IPS-20b (cell line): ENCODE data around the gene XXYLT1.

Source experiments
- H3K27ac ChIP-seq: one replicate; pipeline ENCODE4 v1.5.1; 2013; ENCODE audit warnings: low read length
- H3K27me3 ChIP-seq: 2 replicates; pipeline ENCODE4 v1.6.1; 2013; ENCODE audit warnings: mild to moderate bottlenecking, low read length, inconsistent platforms; ENCODE audit not compliant: insufficient read depth
- H3K36me3 ChIP-seq: 2 replicates; pipeline ENCODE4 v1.6.1; 2013; ENCODE audit warnings: low read depth, mild to moderate bottlenecking, inconsistent platforms, low read length, moderate library complexity; ENCODE audit not compliant: insufficient read depth
- H3K4me1 ChIP-seq: 2 replicates; pipeline ENCODE4 v1.6.1; 2013; ENCODE audit warnings: mild to moderate bottlenecking, control low read depth, inconsistent platforms, low read length, moderate library complexity; ENCODE audit not compliant: insufficient read depth
- H3K4me3 ChIP-seq: 2 replicates; pipeline ENCODE4 v1.5.1; 2013; ENCODE audit warnings: mild to moderate bottlenecking, low read length, inconsistent platforms
- H3K9ac ChIP-seq: 2 replicates; pipeline ENCODE4 v1.6.1; 2013; ENCODE audit warnings: low read depth, mild to moderate bottlenecking, inconsistent platforms, low read length, moderate library complexity
- H3K9me3 ChIP-seq: 2 replicates; pipeline ENCODE4 v1.6.1; 2013; ENCODE audit warnings: mild to moderate bottlenecking, low read depth, low read length, inconsistent platforms; ENCODE audit not compliant: insufficient read depth

XXYLT1 gene

DNA sequence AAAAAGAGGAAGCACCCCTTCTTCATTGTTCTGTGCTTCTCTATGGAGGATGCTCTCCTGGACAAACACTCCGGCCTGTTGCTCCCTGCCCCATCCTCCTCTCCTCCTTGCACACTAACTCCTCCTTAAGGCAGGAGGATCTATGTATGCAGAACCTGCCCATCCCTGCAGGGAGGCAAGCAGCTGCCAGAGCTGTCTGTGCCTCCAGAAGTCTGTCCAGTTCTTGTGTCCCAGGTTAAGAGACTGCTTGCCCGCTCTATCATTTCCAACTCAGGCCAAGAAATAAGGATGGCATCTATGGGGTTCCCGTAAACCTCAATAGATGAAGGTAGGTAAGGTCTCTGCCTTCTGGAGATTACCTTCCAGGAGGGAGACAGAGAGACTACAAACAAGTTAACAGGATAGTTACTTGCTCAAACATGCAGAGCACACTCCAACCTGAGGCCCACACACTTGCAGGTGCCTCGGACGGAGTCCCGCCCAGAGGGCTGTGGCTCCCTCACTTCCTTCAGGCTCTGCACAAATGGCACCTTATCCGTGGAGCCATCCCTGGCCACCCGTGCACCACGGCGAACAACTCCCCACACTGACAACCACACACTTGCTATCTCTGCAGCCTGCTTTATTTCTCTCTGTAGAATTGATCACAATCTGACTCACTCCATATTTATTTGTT is 6.9 kb downstream of the XXYLT1 start:
- peaks cover 35% of the 10 kb centered on the region for H3K36me3 ChIP-seq
- no peaks in the 10 kb centered on the region for H3K9me3 ChIP-seq
- H3K27me3 ChIP-seq: no peaks in the 10 kb centered on the region
- H3K4me1 ChIP-seq: peaks cover 3% of the 10 kb centered on the region; the same call in 1 of the 2 replicates
- H3K4me3 ChIP-seq: no peak overlapping the region
- H3K9ac ChIP-seq: no peak overlapping the region
- no peak overlapping the region for H3K27ac ChIP-seq

DNA sequence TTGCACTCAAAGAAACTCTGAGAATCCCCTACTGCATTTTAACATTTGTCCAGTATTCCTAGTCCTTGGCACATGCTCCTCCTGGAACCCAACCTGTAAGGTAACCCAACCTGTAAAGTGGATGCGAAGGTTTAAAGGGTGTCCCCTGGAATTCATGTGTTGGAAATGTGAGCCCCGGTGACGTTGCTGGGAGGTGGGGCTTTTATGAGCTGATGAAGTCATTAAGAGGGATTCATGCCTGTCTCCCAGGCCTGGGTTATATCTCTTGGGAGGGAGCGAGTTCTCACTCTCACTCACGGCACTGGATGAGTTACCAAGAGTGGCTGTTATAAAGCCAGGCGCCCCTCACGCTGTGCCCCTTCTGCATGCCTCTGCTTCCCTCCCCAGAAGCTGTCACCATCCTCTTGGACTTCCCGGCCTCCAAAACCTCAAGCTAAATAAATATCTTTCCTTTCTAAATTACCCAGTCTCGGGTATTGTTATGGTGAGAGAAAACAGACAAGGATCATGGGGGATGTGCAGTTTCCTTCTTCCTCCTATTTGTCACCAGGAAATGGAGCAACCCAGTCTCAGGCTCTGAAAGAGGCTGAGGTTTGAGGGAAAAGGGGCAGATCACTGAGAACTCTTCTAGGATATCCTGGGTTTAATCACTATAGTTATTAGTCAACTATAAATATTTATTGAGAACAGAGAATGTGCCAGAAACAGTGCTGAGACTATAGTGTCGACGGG is 7.6 kb downstream of the XXYLT1 start:
- H3K4me1 ChIP-seq: peaks cover 10% of the 10 kb centered on the region; the same call in 1 of the 2 replicates
- no peak overlapping the region for H3K9ac ChIP-seq
- H3K27ac ChIP-seq: no peak overlapping the region
- H3K4me3 ChIP-seq: no peak overlapping the region
- no peaks in the 10 kb centered on the region for H3K9me3 ChIP-seq
- peaks cover 30% of the 10 kb centered on the region for H3K36me3 ChIP-seq
- no peaks in the 10 kb centered on the region for H3K27me3 ChIP-seq

- Histone ChIP-seq H3K27me3 (no peaks in the 10 kb centered on the region), H3K27ac (no peak overlapping the region), H3K9me3 (no peaks in the 10 kb centered on the region), H3K36me3 (peaks cover 21% of the 10 kb centered on the region), H3K4me1 (peaks cover 17% of the 10 kb centered on the region; the same call in 1 of the 2 replicates), H3K4me3 (no peak overlapping the region), H3K9ac (no peak overlapping the region)
Observed at GRCh38 chr3:195261925-195262324, 9.0 kb downstream of the XXYLT1 start.

DNA sequence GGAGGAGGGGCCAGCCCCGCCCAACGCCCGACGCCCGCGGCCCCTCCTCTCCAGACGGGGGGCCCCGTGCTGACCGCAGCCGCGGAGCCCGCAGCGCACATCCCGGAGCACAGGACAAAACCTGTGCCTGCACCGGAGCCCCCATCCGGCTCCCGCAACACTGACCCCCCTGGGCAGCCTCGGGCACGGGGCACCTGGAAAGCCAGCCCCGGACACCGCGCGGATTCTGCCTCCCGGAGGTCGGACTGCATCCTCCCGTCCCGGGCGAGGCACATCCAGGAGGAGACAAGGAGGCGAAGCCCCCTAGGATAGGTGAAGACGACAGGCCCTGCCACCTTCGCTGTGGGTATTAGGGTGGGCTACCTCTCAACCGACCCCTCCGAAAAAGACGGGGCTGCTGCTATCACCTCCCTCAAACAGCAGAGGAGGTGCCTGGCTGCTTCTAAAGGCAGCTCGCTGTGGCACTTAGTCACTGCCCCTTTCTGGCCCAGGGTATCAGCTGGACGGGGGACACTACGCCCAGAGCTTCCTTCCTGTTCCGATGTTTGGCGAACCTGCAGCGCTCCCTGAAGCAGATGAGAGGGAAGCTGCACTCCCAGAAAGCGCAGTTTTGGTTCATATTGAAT is 10.6 kb downstream of the XXYLT1 start:
- H3K9me3 ChIP-seq: no peaks in the 10 kb centered on the region
- H3K27ac ChIP-seq: no peak overlapping the region
- peaks cover 7% of the 10 kb centered on the region for H3K36me3 ChIP-seq
- peak overlapping the region; percentile 83 for H3K4me3 ChIP-seq
- no peaks in the 10 kb centered on the region for H3K27me3 ChIP-seq
- peaks cover 17% of the 10 kb centered on the region; the same call in 1 of the 2 replicates for H3K4me1 ChIP-seq
- peak overlapping the region; percentile 60; the same call in 1 of the 2 replicates for H3K9ac ChIP-seq

GRCh38 chr3:195259475-195260279 is 11.3 kb downstream of the XXYLT1 start:
- Histone ChIP-seq H3K36me3 (peaks cover 6% of the 10 kb centered on the region), H3K9me3 (no peaks in the 10 kb centered on the region), H3K27me3 (no peaks in the 10 kb centered on the region), H3K27ac (no peak overlapping the region), H3K4me1 (peaks cover 21% of the 10 kb centered on the region; the same call in 1 of the 2 replicates), H3K9ac (peak overlapping the region; percentile 66; the same call in 1 of the 2 replicates), H3K4me3 (peak overlapping the region; percentile 83; the same call in 1 of the 2 replicates)

DNA sequence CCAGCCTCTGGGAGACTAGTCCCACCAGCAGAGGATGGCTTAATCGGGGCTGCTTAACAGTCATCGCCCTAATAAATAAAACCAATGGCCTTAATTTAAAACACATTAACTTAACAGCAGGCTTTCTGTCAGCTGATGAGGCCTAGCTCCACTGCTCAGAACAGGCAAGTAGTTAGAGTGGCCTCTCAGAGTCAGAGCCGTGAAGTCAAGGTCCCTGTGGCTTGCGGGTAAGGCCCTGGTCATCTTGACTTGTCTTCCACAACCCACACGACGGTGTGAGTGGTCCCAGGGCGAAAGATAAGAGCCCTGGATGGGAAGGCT is 11.8 kb downstream of the XXYLT1 start:
- H3K4me3 ChIP-seq: peak overlapping the region; percentile 63; the same call in 1 of the 2 replicates
- H3K9ac ChIP-seq: peak overlapping the region; percentile 66; the same call in 1 of the 2 replicates
- no peaks in the 10 kb centered on the region for H3K9me3 ChIP-seq
- H3K4me1 ChIP-seq: peaks cover 23% of the 10 kb centered on the region; the same call in 1 of the 2 replicates
- H3K27ac ChIP-seq: no peak overlapping the region
- H3K36me3 ChIP-seq: peaks cover 6% of the 10 kb centered on the region
- no peaks in the 10 kb centered on the region for H3K27me3 ChIP-seq

GRCh38 chr3:195258449-195259153 is 12.4 kb downstream of the XXYLT1 start:
- Histone ChIP-seq H3K4me3 (peak overlapping the region; percentile 63; the same call in 1 of the 2 replicates), H3K27me3 (no peaks in the 10 kb centered on the region), H3K36me3 (peaks cover 6% of the 10 kb centered on the region), H3K27ac (no peak overlapping the region), H3K9me3 (no peaks in the 10 kb centered on the region), H3K9ac (no peak overlapping the region; the same call in 1 of the 2 replicates), H3K4me1 (peaks cover 23% of the 10 kb centered on the region; the same call in 1 of the 2 replicates)

GRCh38 chr3:195257454-195258448 is 13.2 kb downstream of the XXYLT1 start:
- Histone ChIP-seq H3K4me1 (peaks cover 23% of the 10 kb centered on the region; the same call in 1 of the 2 replicates), H3K9me3 (no peaks in the 10 kb centered on the region), H3K4me3 (no peak overlapping the region), H3K27ac (no peak overlapping the region), H3K9ac (no peak overlapping the region), H3K36me3 (peaks cover under 1% of the 10 kb centered on the region; the same call in 1 of the 2 replicates), H3K27me3 (no peaks in the 10 kb centered on the region)

DNA sequence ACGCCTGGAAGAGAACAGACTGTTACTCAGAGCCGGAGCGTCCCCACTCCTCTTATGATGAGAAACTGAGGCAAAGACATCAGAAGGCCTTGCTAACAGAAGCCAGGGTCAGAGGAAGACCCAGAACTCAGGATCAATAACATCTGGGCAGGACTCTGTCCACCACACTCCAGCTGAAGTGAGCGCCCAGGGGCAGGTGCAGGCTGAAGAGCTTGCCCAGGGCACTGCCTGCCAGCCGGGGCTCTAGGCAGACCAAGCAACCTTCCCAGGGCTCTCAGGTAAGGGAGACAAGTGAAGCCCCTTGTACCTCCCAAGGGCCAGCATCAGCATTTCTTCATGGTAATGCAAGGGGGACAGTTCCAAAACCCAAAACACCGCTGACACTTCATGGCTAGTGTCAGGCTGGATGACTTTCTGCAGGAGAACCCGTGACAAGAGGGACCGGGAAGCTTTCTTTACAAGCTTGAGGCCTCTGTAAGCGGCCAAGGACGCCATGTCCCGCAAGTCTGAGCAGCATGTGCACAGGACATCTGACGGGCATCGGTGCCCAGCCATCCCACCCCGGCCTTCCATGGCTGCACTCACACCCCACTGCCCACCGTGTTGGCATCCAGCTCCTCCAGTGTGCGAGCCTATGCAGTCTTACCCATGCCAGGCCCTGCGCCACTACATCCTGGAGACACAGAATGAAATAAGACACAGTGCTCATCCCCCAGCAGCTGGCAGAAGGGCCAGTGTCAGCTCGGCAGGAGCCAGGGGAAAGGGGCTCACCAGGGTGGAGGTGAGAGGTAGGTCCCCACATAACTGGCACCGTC is 14.1 kb downstream of the XXYLT1 start:
- no peak overlapping the region for H3K9ac ChIP-seq
- H3K4me3 ChIP-seq: no peak overlapping the region
- H3K4me1 ChIP-seq: peaks cover 23% of the 10 kb centered on the region; the same call in 1 of the 2 replicates

More for the DNA sequence above, 14.1 kb downstream of the XXYLT1 start:
- no peaks in the 10 kb centered on the region for H3K9me3 ChIP-seq
- no peak overlapping the region for H3K27ac ChIP-seq
- no peaks in the 10 kb centered on the region for H3K27me3 ChIP-seq
- H3K36me3 ChIP-seq: no peaks in the 10 kb centered on the region
